AG10803 (cell line): ENCODE data around the gene EEFSEC.

ENCODE experiments used
- DNase-seq: peaks from one replicate; pipeline ENCODE4 v3.0.0; 2010; ENCODE audit warnings: low read depth
- H3K4me3 ChIP-seq: 2 replicates; pipeline ENCODE4 v1.5.1; 2011; ENCODE audit warnings: mild to moderate bottlenecking, low read length, control low read depth
- TF ChIP-seq, protein P1 (sequence below): conservative IDR thresholded peaks from 2 replicates; pipeline ENCODE4 v1.5.1; 2011; ENCODE audit warnings: mild to moderate bottlenecking, low read length, control low read depth, inconsistent platforms

Gene EEFSEC

GRCh38 chr3:128153156-128154041 is at the start of gene EEFSEC:
EEFSEC (plus strand) TSS chr3:128153481; CDS start chr3:128153508, 27 bp downstream.
- TF ChIP-seq, protein P1, sequence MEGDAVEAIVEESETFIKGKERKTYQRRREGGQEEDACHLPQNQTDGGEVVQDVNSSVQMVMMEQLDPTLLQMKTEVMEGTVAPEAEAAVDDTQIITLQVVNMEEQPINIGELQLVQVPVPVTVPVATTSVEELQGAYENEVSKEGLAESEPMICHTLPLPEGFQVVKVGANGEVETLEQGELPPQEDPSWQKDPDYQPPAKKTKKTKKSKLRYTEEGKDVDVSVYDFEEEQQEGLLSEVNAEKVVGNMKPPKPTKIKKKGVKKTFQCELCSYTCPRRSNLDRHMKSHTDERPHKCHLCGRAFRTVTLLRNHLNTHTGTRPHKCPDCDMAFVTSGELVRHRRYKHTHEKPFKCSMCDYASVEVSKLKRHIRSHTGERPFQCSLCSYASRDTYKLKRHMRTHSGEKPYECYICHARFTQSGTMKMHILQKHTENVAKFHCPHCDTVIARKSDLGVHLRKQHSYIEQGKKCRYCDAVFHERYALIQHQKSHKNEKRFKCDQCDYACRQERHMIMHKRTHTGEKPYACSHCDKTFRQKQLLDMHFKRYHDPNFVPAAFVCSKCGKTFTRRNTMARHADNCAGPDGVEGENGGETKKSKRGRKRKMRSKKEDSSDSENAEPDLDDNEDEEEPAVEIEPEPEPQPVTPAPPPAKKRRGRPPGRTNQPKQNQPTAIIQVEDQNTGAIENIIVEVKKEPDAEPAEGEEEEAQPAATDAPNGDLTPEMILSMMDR, result no peak
- peak; percentile 76 for DNase-seq
- peak within 1 kb of the TSS; percentile 76 for H3K4me3 ChIP-seq

GRCh38 chr3:128107834-128108233 is 45.4 kb upstream of the EEFSEC start:
- DNase-seq, result no peak
- TF ChIP-seq, protein P1, result no peak
- no peak overlapping the region for H3K4me3 ChIP-seq

DNA sequence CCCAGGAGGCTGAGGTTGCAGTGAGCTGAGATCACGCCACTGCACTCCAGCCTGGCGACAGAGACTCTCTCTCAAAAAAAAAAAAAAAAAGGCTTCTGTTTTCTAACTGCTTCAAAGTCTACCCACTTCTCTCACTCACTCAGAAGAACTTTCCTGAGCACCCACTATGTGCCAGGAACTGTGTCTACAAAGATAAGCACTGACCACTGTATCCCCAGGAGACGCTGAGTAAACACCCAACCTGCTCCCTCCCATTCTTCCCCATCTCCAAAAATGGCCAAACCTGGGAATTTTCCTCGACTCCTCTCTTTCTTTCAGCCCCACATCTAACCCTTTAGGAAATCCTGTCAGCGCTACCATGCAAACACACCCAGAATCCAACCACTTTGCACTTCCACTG is 42.1 kb upstream of the EEFSEC start:
- no peak overlapping the region for H3K4me3 ChIP-seq
- no peak for DNase-seq
- TF ChIP-seq, protein P1, result no peak

- DNase-seq, result peak; percentile 64
- TF ChIP-seq, protein P1, result no peak
- no peak overlapping the region for H3K4me3 ChIP-seq
These were observed 40.8 kb upstream of the EEFSEC start for GRCh38 chr3:128112357-128112968.

GRCh38 chr3:128113817-128114794 is 39.2 kb upstream of the EEFSEC start:
- TF ChIP-seq, protein P1, result no peak
- no peak overlapping the region for H3K4me3 ChIP-seq
- no peak for DNase-seq

DNA sequence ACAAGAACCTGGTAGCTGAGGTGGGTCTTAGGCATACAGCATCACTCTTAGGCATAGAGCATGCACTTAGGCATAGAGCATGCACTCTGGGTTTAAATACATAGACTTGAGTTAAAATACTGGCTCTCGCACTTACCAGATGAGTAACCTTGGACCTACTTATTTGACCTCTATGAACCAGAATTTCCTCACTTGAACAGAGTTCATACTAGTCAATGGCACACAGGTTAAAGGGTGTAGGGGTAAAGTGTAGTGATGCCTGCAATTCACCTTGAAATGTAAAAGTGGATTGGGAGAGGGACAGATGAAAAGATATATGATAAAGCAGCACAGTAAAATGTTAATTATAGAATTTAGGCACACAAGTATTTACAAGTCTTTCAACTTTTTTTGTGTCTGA is 31.3 kb upstream of the EEFSEC start:
- TF ChIP-seq, protein P1, result no peak
- DNase-seq, result no peak
- no peak overlapping the region for H3K4me3 ChIP-seq
